GM12865 (cell line): ENCODE measurements around the gene TNFRSF11A.

ENCODE experiments used
- DNase-seq: peaks from one replicate; pipeline ENCODE4 v3.0.0; 2010; ENCODE audit warnings: low read depth
- H3K4me3 ChIP-seq: 2 replicates; pipeline ENCODE4 v1.5.1; 2011; ENCODE audit warnings: mild to moderate bottlenecking, low read depth, low read length, control low read depth
- CTCF ChIP-seq: IDR thresholded peaks from 2 replicates; pipeline ENCODE4 v1.5.1; 2011; ENCODE audit warnings: low read length, control low read depth, low read depth, inconsistent platforms; ENCODE audit not compliant: insufficient read depth; ENCODE audit errors: missing control alignments

The TNFRSF11A gene

GRCh38 chr18:62386091-62386490 lies 61.0 kb downstream of the TNFRSF11A start:
- no peak for DNase-seq
- H3K4me3 ChIP-seq, result no peak overlapping the region
- TF ChIP-seq CTCF, result no peak

GRCh38 chr18:62386601-62387000 lies 61.5 kb downstream of the TNFRSF11A start:
- DNase-seq, result no peak
- TF ChIP-seq CTCF, result no peak
- no peak overlapping the region for H3K4me3 ChIP-seq

GRCh38 chr18:62387257-62387656 lies 62.1 kb downstream of the TNFRSF11A start:
- TF ChIP-seq CTCF, result no peak
- DNase-seq, result no peak
- no peak overlapping the region for H3K4me3 ChIP-seq

- no peak for TF ChIP-seq CTCF
- H3K4me3 ChIP-seq, result no peak overlapping the region
- DNase-seq, result no peak
Observed at GRCh38 chr18:62388855-62389760, 64.0 kb downstream of the TNFRSF11A start.

- no peak for TF ChIP-seq CTCF
- H3K4me3 ChIP-seq, result no peak overlapping the region
- no peak for DNase-seq
Observed at GRCh38 chr18:62389761-62390481, 64.8 kb downstream of the TNFRSF11A start.

GRCh38 chr18:62394006-62394763 lies 69.1 kb downstream of the TNFRSF11A start:
- TF ChIP-seq CTCF, result no peak
- DNase-seq, result no peak
- H3K4me3 ChIP-seq, result no peak overlapping the region
